ENCODE data around the gene MID1IP1.

DNA sequence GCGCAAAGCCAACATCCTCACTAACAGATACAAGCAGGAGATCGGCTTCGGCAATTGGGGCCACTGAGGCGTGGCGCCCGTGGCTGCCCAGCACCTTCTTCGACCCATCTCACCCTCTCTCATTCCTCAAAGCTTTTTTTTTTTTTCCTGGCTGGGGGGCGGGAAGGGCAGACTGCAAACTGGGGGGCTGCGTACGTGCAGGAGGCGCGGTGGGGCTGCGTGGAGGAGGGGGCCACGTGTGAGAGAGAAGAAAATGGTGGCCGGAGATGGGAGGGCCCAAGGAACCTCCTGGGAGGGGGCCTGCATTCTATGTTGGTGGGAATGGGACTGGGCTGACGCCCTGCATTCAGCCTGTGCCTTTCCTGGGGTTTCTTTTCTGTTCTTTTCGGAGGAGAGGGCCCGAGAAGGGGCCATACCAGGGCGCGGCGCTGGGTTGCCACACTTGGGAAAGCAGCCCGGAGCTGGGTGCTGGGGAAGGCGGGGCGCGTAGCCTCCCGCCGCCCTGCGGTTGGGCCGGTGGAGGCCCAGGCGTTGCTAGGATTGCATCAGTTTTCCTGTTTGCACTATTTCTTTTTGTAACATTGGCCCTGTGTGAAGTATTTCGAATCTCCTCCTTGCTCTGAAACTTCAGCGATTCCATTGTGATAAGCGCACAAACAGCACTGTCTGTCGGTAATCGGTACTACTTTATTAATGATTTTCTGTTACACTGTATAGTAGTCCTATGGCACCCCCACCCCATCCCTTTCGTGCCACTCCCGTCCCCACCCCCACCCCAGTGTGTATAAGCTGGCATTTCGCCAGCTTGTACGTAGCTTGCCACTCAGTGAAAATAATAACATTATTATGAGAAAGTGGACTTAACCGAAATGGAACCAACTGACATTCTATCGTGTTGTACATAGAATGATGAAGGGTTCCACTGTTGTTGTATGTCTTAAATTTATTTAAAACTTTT is 4.5 kb downstream of the MID1IP1 start:
- TF ChIP-seq POLR2A (IDR thresholded peaks at IDR 0.05; ENCODE audit: extremely low read depth, insufficient read length) = peak; percentile 32
- TF ChIP-seq, protein P1, sequence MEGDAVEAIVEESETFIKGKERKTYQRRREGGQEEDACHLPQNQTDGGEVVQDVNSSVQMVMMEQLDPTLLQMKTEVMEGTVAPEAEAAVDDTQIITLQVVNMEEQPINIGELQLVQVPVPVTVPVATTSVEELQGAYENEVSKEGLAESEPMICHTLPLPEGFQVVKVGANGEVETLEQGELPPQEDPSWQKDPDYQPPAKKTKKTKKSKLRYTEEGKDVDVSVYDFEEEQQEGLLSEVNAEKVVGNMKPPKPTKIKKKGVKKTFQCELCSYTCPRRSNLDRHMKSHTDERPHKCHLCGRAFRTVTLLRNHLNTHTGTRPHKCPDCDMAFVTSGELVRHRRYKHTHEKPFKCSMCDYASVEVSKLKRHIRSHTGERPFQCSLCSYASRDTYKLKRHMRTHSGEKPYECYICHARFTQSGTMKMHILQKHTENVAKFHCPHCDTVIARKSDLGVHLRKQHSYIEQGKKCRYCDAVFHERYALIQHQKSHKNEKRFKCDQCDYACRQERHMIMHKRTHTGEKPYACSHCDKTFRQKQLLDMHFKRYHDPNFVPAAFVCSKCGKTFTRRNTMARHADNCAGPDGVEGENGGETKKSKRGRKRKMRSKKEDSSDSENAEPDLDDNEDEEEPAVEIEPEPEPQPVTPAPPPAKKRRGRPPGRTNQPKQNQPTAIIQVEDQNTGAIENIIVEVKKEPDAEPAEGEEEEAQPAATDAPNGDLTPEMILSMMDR (IDR thresholded peaks at IDR 0.05; ENCODE audit: low read depth, low read length) = no peak
- TF ChIP-seq, protein P2, sequence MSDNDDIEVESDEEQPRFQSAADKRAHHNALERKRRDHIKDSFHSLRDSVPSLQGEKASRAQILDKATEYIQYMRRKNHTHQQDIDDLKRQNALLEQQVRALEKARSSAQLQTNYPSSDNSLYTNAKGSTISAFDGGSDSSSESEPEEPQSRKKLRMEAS (IDR thresholded peaks at IDR 0.05; ENCODE audit: low read depth, low read length) = peak; percentile 63; the same call in 1 of the 2 replicates
